ENCODE measurements around the gene RBM34.
A peak's percentile ranks its signal among the peaks of the same experiment; 100 is the strongest.

The RBM34 gene

DNA sequence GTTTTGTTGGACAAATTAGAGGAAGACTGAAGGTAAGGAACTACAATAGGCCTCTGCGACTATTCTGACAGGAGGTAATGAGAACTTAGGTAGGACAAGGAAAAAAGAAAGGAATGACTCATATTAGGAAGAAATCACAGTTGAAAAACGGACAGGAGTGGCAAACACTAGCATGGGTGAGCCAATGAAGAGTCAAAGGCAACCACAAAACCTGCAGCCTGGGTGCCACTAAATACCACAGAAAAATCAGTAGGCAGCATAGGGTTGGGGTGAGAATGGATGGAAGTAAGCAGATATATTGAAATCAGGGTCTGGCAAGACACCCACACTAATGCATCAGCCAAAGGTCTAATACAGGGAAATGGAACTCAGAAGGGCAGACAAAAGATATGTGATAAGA, 10.0 kb downstream of the RBM34 start:
- no peak for DNase-seq

DNA sequence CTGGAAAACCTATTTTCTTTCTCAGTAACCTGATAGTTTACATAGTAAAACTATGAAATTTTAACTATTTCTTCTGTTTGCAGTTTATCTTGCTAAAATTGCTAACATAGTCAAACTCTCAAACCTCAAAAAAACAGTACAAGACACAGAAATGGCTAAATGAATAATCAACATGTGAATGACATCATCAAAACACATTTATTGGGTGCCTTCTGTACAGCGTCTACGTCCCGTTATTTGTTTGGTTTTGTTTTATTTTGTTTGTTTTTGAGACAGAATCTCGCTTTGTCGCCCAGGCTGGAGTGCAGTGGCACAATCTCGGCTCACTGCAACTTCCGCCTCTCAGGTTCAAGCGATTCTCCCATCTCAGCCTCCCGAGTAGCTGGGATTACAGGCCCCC, 11.2 kb downstream of the RBM34 start:
- no peak for DNase-seq

DNA sequence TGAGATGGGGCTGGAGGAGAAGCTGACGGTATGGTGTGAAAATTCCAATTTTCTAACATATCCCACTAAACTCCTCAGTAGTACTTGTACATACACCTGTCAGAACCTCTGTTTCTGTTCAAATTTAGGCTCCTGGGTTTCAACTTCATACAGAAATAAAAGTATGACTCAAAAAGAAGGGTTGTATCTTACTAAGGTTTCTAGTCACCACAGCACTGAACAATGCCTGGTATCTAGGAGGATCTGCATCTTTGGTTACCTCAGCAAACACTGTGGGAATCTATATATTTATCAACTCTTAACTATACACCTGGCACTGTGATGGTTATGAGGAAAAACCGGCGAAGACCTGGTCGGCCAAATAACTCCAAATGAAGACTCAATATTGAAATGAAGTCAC, 13.8 kb downstream of the RBM34 start:
- no peak for DNase-seq

DNA sequence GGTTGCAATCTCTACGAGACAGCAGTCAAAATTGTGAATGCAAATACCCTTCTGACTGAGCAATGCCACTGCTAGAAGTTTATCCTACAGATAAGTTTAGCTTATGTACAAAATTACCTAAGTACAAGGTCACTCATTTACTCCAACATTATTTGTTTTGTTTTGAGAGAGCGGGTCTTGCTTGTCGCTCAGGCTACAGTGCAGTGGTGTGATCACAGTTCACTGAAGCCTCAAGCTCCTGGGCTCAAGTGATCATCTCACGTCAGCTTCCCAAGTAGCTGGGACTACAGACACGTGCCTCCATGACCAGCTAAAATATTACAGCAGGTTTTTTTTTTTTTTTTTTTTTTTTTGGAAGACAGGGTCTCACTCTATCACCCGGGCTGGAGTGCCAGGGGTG, 15.4 kb downstream of the RBM34 start:
- no peak for DNase-seq

DNA sequence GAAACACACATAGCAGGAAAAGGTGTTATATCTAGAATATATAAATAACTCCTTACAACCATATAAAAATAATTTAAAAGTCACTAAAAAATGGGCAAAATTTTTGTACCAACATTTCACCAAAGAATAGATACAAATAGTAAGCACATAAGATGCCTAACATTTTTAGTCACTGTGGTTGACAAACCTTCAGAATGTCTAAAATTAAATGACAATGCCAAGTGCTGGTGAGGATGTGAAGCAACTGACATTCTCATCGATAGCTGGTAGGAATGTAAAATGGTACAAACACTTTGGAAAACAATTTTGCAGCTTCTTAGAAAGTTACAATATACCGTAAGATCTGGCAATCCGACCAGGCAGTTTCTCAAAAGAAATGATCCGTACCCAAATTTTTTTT, 18.1 kb downstream of the RBM34 start:
- DNase-seq, result no peak

DNA sequence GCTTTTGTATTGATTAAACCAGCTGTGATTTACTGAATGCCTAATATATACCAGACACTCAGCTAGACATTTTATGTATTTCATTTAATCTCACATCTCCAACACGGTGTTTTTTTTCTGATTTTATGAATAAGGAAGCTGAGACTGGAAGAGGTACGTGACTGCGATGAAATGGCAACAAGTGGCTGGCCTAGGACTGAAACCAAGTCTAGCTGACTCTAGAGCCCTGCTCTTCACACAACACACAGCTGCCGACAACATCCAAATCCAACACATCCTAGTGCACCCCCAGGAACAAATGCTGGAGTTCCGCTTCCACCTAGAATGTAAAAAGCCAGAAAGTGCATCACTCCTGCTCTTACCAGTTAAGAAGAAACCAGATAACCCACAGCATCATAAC, 21.7 kb downstream of the RBM34 start:
- no peak for DNase-seq

DNA sequence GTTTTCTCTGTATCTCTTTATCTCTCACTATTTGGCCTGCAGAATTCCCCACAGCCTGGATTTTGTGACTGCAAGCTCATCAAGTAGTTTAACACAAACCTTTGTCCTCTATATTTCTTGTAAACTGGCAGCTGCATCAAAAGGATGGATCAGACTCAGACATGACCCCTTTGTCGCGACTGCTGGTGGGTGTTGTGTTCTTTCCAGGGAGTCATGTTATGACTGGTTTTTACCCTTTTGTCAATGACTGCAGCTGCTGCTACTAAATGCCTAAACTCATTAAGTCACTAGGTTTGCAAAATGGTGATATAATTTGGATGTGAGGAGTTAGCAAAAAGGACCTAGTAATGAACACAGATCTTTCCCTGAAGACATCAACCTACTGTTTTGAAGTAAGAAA, 22.2 kb downstream of the RBM34 start:
- no peak for DNase-seq

DNA sequence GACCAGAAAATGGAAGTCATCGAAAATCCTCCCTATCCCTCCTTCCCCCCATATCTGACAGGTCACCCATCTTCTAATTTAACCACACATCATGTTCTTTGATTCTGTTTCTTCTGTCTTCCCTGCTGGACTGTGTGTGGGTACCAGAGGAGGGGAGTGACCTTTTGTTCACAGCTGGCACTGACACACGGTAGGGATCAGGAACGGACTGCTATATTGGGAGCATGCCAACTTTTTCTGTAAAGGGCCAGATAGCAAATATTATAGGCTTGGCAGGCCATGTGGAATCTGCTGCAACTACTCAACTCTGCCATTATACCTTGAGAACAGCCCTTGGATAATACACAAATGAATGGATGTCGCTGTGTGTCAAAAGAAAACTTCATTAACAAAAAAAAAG, 24.9 kb downstream of the RBM34 start:
- DNase-seq, result no peak

DNA sequence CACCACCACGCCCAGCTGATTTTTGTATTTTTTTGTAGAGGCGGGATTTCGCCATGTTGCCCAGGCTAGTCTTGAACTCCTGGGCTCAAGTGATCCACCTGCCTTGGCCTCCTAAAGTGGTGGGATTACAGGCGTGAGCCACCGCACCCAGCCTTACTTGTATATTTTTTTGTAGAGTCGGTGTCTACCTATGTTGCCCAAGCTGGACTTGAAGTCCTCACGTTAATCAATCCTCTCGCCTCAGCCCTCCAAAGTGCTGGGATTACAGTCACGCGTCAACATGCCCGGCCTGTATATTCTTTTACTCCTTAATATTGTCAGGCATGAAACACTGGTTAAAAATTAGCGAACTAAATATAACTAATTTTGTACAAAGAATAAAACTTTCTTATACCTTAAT, 26.9 kb downstream of the RBM34 start:
- no peak for DNase-seq

DNA sequence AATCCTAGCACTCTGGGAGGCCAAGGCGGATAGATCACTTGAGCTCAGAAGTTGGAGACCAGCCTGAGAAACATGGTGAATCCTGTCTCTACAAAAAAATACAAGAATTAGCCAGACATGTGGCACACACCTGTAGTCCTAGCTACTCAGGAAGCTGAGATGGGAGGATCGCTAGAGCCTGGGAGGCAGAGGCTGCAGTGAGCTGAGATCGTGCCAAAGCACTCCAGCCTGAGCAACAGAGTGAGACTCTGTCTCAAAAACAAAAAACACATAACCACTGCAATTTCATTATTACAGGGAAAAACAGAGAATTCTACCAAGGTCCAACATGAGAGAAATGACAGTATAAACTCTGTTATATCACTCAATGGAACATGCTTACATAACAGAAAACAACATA, 28.0 kb downstream of the RBM34 start:
- DNase-seq, result no peak

DNA sequence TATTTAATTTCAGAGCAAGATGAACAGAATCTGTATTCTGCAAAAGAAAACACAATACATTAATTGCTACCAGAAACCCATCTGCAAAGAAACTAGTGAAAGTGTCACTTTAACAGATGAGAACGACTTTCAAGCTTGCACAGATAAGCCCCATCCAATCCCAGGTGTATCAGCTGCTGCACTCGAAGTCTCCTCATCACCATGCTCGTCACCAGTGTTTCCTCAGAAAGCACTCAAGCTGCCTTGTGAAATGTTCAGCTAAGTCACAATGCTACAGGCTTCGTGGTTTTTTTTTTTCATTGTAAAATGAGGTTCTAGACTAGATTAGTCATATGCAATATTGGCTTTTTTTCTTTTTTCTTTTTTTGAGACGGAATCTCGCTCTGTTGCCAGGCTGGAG, 29.1 kb downstream of the RBM34 start:
- DNase-seq, result no peak

DNA sequence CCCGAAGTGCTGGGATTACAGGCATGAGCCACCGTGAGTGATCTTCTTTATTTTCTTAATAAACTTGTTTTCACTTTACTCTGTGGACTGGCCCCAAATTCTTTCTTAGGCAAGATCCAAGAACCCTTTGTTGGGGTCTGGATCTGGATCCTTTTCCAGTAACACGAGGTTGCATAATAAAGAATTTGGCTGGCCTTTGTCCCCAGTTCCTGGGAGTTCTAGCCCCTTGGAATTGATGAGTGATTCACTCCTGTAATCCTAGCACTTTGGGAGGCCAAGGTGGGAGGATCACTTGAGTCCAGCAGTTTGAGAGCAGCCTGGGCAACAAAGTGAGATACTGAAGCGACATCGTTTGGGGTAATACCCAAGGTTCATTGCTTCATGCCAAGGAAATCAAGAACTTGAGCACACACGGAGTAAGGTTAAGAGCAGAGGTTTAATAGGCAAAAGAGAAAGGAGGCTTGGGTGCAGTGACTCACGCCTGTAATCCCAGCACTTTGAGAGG, 30.2 kb downstream of the RBM34 start:
- no peak for DNase-seq

DNA sequence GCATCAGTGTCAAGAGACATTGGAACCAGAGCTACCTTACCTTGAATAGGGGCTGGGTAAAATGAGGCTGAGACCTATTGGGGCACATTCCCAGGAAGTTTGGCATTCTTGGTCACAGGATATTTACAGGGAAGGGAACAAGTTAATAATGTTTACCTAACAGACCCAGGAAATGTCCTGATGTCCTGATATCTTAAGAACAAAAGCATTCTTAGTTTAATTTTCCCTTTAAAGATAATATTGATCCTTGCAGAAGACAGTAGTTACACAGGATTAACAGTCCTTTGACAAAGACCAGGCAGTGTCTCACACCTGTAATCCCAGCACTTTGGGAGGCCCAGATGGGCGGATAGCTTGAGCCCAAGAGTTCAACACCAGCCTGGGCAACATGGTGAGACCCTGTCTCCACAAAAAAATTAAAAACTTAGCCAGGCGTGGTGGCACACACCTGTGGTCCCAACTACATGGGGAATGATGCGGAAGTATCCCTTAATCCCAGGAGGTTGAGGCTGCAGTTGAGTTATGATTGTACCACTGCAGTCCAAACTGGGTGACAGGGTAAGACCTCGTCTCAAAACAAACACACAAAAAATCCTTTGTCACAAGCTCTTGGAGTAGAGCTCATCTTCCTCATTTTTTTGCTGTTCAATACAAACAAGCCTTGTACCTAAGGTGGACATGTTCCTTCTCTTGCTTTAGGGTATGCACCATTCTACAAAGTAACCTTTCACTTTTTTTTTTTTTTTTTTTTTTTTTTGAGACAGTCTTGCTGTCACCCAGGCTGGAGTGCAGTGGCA, 31.1 kb downstream of the RBM34 start:
- no peak for DNase-seq

DNA sequence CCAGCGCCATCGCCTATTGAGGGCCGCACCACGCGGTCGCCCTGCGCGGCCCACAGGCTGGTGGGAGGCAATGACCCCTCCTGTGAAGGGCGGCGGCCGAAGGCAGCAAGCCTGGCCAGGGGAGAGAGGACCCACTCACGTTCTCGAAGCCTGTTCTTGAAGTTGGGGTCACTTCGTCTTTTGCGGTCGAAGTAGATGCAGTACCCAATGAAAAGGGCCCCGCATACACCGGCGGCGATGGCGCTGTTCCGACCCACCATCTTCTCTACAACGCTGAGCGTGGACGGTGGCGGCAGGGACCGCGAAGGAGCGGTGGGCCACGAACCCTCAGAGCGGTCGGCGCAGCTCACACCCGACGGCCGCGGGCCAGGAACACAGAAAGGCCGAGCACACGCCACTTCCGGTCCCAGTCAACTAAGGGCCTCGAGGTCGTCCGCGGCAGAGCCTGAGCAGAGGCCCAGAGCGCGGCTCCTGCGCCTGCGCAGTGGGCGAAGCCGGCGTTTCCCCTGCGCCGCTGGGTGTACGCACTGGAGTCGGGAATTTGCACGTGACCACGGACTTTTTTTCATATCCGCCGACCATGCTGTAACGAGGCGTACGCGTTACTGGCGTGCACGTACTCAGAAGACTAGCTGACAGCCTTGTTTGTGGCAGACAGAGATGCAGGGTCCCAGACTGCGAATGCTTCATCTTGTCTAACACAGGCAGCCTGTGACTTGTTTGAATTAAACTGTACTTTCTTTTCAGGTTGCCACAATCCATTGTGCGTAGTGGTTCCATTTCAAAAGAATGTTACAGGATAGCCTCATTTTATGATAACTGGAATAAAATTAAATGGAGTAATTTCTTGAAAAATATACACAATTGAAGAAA, 32.4 kb downstream of the RBM34 start, which contains the start of gene TOMM20:
Gene TOMM20, minus strand, starts transcription at position 382 of the 873 bp plus-strand sequence. Its CDS starts 122 bp downstream, at position 260.
- peak; percentile 88 to 95 for DNase-seq

DNA sequence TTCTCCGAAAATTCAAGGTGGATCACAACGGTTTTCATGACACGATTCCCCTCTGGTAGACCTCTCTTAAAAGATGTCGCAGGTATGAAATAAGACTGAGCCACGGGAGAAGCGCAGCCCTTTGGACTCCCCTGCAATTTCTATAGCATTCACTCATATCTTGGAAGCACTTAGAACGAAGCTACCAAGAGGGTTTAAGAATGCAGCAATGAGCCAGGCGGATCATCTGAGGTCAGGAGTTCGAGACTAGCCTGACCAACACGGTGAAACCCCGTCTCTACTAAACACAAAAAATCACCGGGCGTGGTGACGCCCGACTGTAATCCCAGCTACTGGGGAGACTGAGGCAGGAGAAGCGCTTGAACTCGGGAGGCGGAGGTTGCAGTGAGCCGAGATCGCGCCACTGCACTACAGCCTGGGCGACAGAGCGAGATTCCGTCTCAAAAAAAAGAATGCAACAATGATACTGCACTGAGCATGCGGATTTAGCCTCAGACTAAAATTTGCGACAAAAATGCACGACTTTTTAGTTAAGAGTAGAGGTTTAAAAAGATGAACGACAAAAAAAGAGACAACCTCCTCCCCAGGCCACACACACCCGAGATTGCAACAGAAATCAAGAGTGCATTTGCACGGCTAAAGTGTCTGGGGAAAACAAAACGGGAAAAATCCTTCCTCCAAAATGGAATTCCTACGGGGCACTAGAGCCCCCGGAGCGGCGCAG, 33.2 kb downstream of the RBM34 start:
- no peak for DNase-seq

DNA sequence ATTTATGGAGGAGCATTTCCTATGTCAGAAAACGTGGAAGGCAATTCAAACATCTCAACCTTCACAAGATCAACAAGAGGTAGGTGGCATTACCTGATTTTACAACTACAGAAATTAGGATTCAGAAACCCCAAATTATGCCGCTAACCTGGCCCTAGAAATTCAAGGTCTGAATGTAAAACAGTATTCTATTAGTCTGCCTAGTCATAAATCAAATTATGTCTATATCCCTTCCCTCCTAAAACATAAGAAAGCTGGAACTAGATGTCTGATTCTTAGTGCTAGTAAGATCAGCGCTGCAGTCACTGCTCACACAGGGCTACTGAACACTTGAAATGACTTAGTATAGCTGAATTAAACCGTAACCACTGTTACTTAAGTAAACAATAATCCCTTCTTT, 33.8 kb downstream of the RBM34 start:
- DNase-seq, result no peak

DNA sequence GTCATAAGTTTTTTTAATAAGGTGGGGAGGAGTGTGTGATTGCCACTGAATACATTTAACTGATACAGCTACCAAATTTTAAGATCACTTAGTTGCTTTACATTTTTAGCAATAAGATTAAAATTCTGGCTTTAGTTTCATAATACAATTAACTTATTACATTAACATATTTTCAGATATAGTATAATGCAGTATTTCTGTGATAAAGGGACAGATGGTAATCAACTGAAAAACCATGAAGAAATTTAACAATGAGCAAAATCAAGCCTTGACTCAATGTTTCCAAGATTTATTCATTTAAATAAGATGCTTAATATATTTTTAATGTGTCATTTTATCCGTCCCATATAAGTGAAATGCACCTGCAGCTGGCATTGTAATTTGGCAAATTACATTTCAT, 36.4 kb downstream of the RBM34 start:
- no peak for DNase-seq

DNA sequence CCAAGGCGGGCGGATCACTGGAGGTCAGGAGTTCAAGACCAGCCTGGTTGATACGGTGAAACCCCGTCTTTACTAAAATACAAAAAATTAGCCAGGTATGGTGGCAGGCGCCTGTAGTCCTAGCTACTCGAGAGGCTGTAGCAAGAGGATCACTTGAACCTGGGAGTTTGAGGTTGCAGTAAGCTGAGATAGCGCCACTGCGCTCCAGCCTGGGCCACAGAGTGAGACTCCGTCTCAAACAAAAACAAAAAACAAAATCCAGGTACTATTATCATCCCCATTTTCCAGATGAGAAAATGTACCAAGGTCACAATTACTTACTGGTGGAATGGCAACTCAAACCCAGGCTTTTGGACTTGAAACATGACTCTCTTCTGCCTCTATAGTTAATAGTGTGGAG, 36.9 kb downstream of the RBM34 start:
- DNase-seq, result no peak

DNA sequence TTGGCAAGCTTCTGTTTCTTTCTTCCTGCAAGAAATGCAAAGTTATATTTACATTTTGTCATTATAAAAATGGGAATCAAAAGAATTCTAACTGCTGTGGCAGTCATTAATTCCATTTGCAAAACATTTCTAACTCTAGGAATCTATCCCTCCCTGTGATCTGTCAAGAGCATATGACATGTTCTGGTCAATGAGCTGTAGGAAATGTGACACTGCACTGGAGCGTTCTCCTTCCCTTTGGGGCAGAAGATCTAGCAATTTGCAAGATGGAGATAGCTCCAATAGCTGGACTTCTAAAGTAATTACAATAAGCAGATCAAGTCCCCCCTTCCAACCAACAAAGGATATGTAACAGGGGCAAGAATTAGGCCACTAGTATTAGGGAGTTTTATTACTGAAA, 38.7 kb downstream of the RBM34 start:
- no peak for DNase-seq

DNA sequence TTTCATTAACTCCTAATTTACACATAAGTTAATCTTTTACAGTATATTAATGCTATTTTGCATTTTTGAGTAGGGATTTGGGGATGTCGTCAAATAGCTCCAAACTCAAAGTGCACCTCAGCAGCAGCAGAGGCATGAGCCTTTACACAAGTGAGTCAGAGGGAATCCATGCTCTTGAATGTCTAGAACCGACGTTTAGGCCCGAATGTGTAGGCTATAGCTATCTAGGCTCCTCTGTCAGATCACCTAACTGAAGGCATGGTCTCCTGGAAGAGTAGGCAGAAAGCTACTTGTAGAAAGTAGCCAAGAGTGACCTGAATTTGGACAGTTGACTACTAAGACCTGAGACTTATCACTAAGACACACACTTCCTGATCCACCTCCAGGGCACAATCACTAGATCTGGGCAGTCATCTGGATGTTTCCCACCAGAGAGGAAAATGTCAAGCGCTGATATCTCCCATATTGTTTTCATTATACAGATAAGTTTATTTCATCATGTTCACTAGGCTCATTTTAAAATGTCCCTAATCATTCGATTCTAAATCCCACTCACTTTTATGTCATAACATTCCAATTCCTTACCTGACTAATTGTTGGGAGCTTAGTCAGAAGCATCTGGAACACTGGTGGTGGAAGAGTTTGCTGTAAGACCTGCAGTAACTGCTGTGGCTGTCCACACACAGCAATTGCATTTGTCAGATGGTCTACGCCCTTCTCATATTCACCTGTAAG, 47.7 kb downstream of the RBM34 start:
- no peak for DNase-seq

DNA sequence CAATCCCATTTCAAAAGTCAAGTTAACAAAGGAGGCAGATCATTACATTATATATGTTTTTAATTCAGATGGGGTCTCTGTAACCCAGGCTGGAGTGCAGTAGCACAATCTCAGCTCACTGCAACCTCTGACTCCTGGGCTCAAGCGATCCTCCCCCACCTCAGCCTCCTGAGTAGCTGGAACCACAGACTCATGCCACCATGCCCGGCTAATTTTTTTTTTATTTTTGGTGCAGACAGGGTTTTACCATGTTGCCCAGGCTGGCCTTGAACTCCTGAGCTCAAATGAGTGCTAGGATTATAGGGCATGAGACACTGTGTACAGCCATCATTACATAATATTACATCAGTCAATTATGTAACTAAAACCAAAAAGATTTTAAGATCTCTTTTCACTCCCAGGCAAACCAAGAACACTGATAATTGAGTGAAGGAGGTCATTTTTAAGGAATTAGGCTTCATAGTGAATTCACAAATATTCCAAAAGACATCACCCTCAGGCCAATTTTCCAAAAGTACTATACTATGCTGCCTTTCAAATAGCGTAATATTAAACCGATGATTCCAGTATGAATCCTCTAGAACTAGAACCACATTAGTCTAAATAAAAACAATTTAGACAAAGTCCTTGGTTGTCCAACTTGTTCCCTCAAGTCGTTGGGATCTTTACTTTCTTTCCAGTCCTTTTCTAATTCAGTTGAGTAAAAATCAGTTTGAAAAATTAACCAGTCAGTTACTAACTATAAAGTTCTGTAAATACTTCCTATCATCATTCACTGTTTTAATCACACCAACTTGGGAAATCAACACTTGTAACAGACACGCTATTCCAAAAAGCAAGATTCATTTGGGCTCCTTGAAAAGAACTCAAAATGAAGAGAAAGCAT, 48.5 kb downstream of the RBM34 start:
- DNase-seq, result no peak

DNA sequence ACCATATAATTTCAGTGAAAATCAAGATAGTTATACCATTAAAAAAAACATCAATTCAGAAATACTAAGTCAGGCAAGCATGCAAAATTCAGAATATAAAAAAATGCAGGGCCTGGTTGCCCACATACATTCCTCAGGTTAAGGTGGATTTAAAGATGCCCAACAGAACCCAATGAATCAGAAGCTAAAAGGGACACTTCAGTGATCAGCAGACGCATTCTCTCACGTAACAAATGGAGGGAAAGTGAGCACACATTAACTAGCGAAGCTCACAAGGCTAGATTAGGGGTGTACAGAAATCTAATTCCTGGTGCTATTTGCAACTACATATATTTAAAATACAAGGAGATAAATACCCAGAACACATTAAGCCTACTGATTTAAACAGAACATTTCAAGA, 49.9 kb downstream of the RBM34 start:
- no peak for DNase-seq

Data from NCI-H526 (cell line).